Dermis blood vessel endothelial cell (primary cell): ENCODE data around the gene NEMF. TPM values are rescaled to one million over a fixed set of nuclear protein-coding genes. Genes with fewer than 3 reads are reported as not detected.
"Not testable (repeated sequence)": the region's sequence is repeated elsewhere in the genome, so short reads cannot be mapped to it uniquely, and the experiment has no call there.

Experiments used
- DNase-seq: peaks from one replicate; pipeline ENCODE4 v3.0.0; 2010
- total RNA-seq: library from RNA; depleted of rRNA; stranded (reverse); fragments of >200 nt; gene quantifications from 2 replicates; pipeline ENCODE4 v1.2.3, GENCODE V29; 2014

The NEMF gene
- total RNA-seq, 1 donor from 2014 or later = 72.0 TPM

- DNase-seq = no peak
Measured at GRCh38 chr14:49796025-49796424, 56.6 kb downstream of the NEMF start.

GRCh38 chr14:49792618-49793017, 60.0 kb downstream of the NEMF start:
- DNase-seq = no peak

- DNase-seq = no peak
Measured at GRCh38 chr14:49786315-49786714, 66.3 kb downstream of the NEMF start.

GRCh38 chr14:49783394-49784014, 69.1 kb downstream of the NEMF start:
- no peak for DNase-seq

GRCh38 chr14:49781040-49781439, 71.5 kb downstream of the NEMF start:
- DNase-seq = not testable (repeated sequence)

DNA sequence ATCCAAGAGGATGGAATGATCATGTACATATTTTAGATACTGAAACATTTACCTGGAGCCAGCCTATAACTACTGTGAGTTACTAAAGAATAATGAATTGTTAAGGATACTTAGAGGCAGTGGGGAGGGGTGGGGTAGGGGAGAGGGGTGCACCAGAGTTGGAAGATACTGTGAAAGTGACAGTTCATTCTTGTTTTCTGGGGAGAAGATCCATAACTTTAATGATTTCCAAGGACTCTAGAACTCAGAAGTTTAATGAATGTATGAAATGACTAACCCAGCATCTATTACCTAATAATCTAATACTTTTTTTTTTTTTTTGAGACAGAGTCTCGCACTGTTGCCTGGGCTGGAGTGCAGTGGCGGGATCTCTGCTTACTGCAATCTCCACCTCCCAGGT, 74.2 kb downstream of the NEMF start:
- no peak for DNase-seq

- no peak for DNase-seq
Measured at GRCh38 chr14:49774106-49774505, 78.5 kb downstream of the NEMF start.

DNA sequence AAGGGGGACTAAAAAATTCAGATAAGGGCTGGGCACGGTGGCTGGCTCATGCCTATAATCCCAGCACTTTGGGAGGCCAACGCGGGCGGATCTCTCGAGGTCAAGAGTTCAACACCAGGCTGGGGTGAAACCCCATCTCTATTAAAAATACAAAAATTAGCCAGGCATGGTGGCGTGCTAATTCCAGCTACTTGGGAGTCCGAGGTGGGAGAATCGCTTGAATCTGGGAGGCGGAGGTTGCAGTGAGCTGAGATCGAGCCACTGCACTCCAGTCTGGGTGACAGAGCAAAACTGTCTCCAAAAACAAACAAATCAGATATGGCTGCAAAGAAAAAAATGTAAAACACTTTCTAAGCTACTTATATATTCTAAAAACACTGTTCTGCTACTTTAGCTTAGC, 80.9 kb downstream of the NEMF start:
- DNase-seq = not testable (repeated sequence)

DNA sequence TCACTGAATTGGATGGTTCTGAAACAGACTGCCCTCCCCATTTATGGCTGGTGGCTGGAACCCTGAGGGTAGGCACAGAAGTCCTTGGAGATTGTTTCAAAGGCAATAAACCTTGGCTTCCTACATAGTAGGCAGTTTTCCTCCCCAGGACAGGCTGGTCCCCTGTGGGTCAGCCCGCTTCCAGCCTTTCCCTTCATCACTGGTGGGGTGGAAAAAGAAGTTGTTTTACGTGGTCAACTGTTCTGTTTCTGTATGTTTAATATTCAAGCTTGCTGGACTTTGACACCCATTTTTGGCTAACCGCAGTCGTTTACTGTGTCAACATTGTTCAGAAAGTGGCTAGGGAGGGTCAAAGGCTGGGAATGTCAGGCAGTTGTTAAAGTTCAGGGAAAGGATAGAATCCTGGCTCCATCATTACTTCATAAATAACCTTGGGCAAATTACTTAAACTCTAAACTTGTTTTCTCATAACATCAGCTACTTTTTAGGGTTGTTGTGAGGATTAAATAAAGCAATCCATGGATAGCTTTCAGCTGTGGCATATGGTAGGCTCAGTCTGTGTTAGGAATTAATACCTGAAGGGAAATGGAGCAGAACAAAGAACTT, 82.3 kb downstream of the NEMF start:
- DNase-seq = no peak

DNA sequence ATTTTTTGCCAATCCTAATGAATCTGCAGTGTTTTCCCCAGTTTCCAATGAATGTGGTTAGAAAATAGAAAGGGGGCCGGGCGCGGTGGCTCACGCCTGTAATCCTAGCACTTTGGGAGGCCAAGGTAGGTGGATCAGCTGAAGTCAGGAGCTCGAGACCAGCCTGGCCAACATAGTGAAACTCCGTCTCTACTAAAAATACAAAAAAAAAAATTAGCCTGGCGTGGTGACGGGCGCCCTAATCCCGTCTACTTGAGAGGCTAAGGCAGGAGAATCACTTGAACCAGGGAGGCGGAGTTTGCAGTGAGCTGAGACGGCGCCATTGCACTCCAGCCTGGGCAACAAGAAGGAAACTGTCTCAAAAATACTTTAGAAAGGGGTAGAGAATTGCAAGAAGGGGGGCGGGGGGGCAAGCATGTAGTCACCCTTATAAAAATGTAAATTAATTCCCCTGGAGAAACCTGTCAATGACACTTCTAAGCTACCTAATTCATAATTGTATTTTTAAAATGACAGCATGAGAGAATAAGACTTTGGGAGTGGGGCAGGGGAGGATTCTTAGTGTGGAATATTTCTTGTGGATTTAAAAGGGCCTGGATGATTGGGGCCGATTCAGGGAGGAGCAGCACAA, 82.9 kb downstream of the NEMF start:
- no peak for DNase-seq

DNA sequence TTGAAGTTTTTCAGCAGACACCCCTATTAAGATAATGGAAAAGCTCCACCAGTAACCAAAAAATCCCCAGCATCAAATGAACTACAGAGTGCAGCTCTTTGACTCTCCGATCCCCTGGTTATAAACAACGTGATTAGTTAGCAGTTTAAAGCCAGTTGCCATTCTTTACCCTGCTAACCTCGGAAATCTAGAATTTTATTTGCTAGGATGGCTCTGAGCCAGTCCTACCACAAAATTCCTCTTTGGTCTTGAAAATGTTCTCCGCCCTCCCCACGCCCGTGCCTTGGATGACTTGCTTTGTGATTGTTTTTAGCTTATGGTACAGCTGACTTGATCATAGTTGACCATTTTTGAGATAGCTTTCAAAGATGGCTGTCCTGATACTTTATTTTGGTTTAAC, 83.4 kb downstream of the NEMF start:
- DNase-seq = no peak

GRCh38 chr14:49768301-49769121, 84.1 kb downstream of the NEMF start:
- peak; percentile 73 for DNase-seq

- peak; percentile 92 for DNase-seq
Measured at GRCh38 chr14:49767571-49768300, 84.9 kb downstream of the NEMF start, which contains the start of gene KLHDC2. TSS of gene KLHDC2 (plus strand) at chr14:49768153. CDS start at chr14:49768469, 316 bp downstream.

- no peak for DNase-seq
Measured at GRCh38 chr14:49767270-49767570, 85.4 kb downstream of the NEMF start.

DNA sequence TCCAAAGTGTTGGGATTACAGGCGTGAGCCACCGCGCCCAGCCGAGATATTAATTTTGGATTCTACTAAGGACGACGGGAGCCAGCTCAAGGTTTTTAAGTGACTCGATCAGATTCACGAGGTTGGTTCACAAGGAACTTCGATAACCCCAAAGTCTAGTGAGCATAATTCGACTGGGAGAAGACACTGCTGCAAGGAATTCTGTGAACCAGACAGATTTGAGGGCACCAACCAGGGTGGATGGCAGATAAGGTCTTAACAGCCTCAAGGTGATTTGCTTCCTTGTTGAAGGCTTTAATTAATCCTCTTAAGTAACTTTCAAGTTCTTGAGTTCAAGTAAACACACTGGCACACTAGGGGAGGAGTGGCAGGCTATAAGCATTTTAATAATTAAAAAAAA, 85.7 kb downstream of the NEMF start:
- peak; percentile 19 for DNase-seq

GRCh38 chr14:49761839-49762551, 90.6 kb downstream of the NEMF start:
- no peak for DNase-seq

DNA sequence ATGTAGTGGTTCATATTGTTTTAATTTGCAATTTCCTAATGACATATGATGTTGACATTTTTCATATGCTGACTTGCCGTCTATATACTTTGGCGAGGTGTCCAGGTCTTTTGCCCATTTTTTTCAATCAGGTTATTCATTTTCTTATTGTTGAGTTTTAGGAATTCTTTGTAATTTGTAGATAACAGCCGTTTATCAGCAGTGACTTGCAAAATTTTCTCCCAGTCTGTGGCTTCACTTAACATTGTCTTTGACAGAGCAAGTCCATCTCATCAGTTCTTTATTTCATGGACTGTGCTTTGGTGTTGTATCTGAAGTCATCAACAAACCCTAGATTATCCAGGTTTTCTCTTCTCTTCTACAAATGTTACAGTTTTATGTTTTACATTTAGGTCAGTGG, 97.2 kb downstream of the NEMF start:
- no peak for DNase-seq

GRCh38 chr14:49754570-49755097, 98.0 kb downstream of the NEMF start:
- no peak for DNase-seq

- not testable (repeated sequence) for DNase-seq
Measured at GRCh38 chr14:49746476-49746875, 106.1 kb downstream of the NEMF start.

- no peak for DNase-seq
Measured at GRCh38 chr14:49745191-49745590, 107.4 kb downstream of the NEMF start.

- DNase-seq = not testable (repeated sequence)
Measured at GRCh38 chr14:49735669-49736068, 116.9 kb downstream of the NEMF start.

GRCh38 chr14:49733836-49734235, 118.8 kb downstream of the NEMF start:
- DNase-seq = no peak
